ENCODE measurements around the gene ARMH2.

- TF ChIP-seq CTCF (IDR thresholded peaks at IDR 0.05) (no peak), POLR2A (IDR thresholded peaks at IDR 0.05) (no peak)
These were observed 10.6 kb downstream of the ARMH2 start for GRCh38 chr6:24788031-24788665.
